ENCODE results near the gene KMT2E.
A peak's percentile ranks its signal among the peaks of the same experiment; 100 is the strongest.

The KMT2E gene

DNA sequence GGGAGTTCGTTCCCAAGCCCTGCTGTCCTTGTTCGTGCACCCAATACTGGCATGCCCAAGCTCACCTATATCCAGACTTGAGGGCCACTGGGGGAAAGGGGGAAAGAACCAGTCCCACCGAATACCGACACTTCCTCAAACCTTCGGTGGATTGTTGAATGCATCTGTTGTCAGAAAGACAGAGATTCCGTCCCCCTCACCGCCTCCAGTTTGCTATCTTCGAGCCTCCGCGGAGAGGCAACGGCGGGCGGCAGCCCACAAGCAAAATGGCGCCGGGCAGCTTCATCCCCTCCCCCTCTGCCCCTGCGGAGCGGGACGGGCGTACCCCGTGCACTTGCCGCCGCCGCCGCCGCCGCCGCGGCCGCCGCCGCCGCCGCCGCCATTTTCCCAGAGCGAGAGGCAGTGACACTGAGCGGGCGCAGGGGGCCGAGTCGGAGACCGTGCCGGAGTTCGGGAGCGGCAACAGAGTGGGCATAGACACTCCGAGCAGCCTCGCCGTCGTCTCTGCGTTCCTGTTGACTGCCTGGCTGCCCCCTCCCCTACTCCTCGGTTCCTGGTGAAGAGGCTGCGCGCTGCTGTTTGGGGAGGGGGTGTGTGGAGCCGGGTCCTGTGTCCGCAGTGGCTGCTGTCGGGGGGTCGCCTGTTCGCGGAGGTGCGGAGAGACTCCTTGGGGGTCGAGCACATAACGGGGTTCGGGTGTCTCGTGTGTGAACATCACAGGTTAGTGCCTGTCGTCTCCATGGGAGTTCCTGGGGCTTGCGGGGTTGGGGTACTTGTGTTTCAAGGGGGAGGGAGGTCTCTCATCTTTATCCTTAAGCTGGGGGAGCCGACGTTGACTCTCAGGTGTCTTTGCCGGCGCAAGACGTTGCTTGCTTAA, at the start of gene KMT2E:
KMT2E (plus strand) TSS at position 390 of the 877 bp plus-strand sequence. CDS start 26,748 bp downstream, outside the sequence.
- H3F3A ChIP-seq (ENCODE audit: insufficient read depth, low read length) = no peaks in the 10 kb centered on the region
- H3K36me3 ChIP-seq (ENCODE audit: insufficient read depth, low read length) = peaks cover 45% of the 10 kb centered on the region
- H3K9me3 ChIP-seq (ENCODE audit: low read length) = no peaks in the 10 kb centered on the region
- H3K4me1 ChIP-seq (ENCODE audit: insufficient read depth, low read length, severe bottlenecking) = peaks cover 52% of the 10 kb centered on the region
- H3K9ac ChIP-seq (ENCODE audit: low read length) = peak within 1 kb of the TSS; percentile 97
- peak within 1 kb of the TSS; percentile 86 for H3K4me2 ChIP-seq (ENCODE audit: low read length)
- H3K79me2 ChIP-seq (ENCODE audit: insufficient read depth, low read length) = peaks cover 50% of the 10 kb centered on the region
- peak within 1 kb of the TSS; percentile 94 for H3K4me3 ChIP-seq (ENCODE audit: low read depth, low read length, poor library complexity, severe bottlenecking)
- TF ChIP-seq EZH2 (IDR thresholded peaks at IDR 0.05; ENCODE audit: borderline replicate concordance, low read length) (no peak), CTCF (IDR thresholded peaks at IDR 0.05; ENCODE audit: low read length) (no peak)
- H2AFZ ChIP-seq (ENCODE audit: low read length) = no peak within 1 kb of the TSS
- peak within 1 kb of the TSS; percentile 98 for H3K27ac ChIP-seq (ENCODE audit: low read depth, low read length, poor library complexity, severe bottlenecking)
- no peaks in the 10 kb centered on the region for H3K9me2 ChIP-seq (ENCODE audit: low read depth, low read length)
- H3K27me3 ChIP-seq (ENCODE audit: insufficient read depth, low read length) = no peaks in the 10 kb centered on the region
- H4K20me1 ChIP-seq (ENCODE audit: insufficient read depth, low read length) = peaks cover 3% of the 10 kb centered on the region; the same call in 1 of the 2 replicates

DNA sequence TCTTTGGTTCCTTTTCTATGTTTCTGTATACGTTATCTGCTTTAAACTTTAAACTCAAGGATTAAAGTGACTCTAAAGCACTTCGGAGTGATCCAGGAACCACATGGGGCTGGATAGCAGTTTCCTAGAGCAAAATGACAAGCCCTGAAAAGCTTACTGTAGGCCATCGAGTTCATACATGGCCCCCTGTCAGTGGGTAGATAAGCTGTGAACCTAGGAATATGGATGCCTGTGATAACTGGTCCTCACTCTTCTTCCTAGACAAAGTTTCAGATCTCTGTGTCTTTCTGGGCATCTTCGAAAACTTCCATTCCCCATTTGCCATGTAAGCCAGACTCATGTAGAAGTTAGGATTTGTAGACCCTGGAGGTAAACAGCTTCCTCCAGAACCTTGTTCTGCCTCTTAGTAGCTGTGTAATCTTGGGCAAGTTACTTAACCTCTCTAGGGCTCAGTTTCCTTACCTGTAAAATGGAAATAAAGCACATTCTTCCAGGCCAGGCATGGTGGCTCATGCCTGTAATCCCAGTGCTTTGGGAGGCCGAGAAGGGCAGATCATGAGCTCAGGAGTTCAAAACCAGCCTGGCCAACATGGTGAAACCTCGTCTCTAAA, 49.3 kb upstream of the KMT2E start:
- Histone ChIP-seq H3K27me3 (ENCODE audit: insufficient read depth, low read length) (no peaks in the 10 kb centered on the region), H3K9me2 (ENCODE audit: low read depth, low read length) (no peaks in the 10 kb centered on the region), H3K9me3 (ENCODE audit: low read length) (peaks cover 17% of the 10 kb centered on the region), H3K36me3 (ENCODE audit: insufficient read depth, low read length) (peaks cover 21% of the 10 kb centered on the region), H2AFZ (ENCODE audit: low read length) (no peak overlapping the region), H4K20me1 (ENCODE audit: insufficient read depth, low read length) (no peaks in the 10 kb centered on the region), H3K79me2 (ENCODE audit: insufficient read depth, low read length) (no peaks in the 10 kb centered on the region), H3K4me2 (ENCODE audit: low read length) (no peak overlapping the region), H3K4me1 (ENCODE audit: insufficient read depth, low read length, severe bottlenecking) (peaks cover 10% of the 10 kb centered on the region), H3K27ac (ENCODE audit: low read depth, low read length, poor library complexity, severe bottlenecking) (no peak overlapping the region), H3F3A (ENCODE audit: insufficient read depth, low read length) (no peaks in the 10 kb centered on the region; the same call in 1 of the 2 replicates), H3K9ac (ENCODE audit: low read length) (no peak overlapping the region), H3K4me3 (ENCODE audit: low read depth, low read length, poor library complexity, severe bottlenecking) (no peak overlapping the region)
- TF ChIP-seq CTCF (IDR thresholded peaks at IDR 0.05; ENCODE audit: low read length) (no peak), EZH2 (IDR thresholded peaks at IDR 0.05; ENCODE audit: borderline replicate concordance, low read length) (no peak)

GRCh38 chr7:104966022-104966421, 48.0 kb upstream of the KMT2E start:
- H3K27me3 ChIP-seq (ENCODE audit: insufficient read depth, low read length) = no peaks in the 10 kb centered on the region
- H3K4me1 ChIP-seq (ENCODE audit: insufficient read depth, low read length, severe bottlenecking) = peaks cover 5% of the 10 kb centered on the region
- H3K4me3 ChIP-seq (ENCODE audit: low read depth, low read length, poor library complexity, severe bottlenecking) = no peak overlapping the region
- H4K20me1 ChIP-seq (ENCODE audit: insufficient read depth, low read length) = no peaks in the 10 kb centered on the region
- no peak overlapping the region for H3K9ac ChIP-seq (ENCODE audit: low read length)
- H3K79me2 ChIP-seq (ENCODE audit: insufficient read depth, low read length) = no peaks in the 10 kb centered on the region
- TF ChIP-seq EZH2 (IDR thresholded peaks at IDR 0.05; ENCODE audit: borderline replicate concordance, low read length) (no peak), CTCF (IDR thresholded peaks at IDR 0.05; ENCODE audit: low read length) (no peak)
- H3F3A ChIP-seq (ENCODE audit: insufficient read depth, low read length) = no peaks in the 10 kb centered on the region
- H2AFZ ChIP-seq (ENCODE audit: low read length) = no peak overlapping the region
- no peak overlapping the region for H3K4me2 ChIP-seq (ENCODE audit: low read length)
- peaks cover 21% of the 10 kb centered on the region for H3K36me3 ChIP-seq (ENCODE audit: insufficient read depth, low read length)
- no peaks in the 10 kb centered on the region for H3K9me2 ChIP-seq (ENCODE audit: low read depth, low read length)
- no peak overlapping the region for H3K27ac ChIP-seq (ENCODE audit: low read depth, low read length, poor library complexity, severe bottlenecking)
- peaks cover 17% of the 10 kb centered on the region for H3K9me3 ChIP-seq (ENCODE audit: low read length)
